ENCODE results near the gene RFC2. TPM values are rescaled to one million over a fixed set of nuclear protein-coding genes. Genes with fewer than 3 reads are reported as not detected.

The RFC2 gene
- total and polyA plus RNA-seq, 2 of the 8 experiments (the other 6 are each of a cell fraction or from before 2014, with no cell fraction given): 52.9 to 85.4 TPM

DNA sequence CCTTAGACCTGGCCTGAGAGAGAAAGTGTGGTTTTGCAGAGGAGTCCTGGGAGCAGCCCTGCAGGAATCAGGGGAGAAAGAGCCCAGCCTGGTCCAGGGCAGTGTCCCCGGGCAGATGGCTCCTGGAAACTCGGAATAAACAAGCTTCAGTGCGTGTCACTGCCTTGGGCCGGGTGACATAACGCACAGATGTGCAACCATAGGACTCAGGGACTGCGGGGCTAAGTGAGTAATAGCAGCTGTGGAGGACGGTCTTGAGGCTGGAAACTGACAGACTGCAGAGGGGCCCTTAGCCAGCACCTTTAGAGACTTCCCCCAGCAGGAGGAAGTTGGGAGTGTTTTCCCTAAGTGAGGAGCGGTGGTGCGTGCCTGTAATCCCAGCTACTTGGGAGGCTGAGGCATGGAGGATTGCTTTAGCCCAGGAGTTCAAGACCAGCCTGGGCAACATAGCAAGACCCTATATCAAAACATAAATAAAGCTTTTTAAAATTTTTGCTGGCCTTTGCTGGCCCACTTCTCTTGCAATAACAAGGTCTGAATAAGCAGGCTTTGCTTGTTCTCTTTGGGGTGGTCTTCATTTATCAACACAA, 29.8 kb upstream of the RFC2 start:
- H2BK15ac ChIP-seq (ENCODE audit: low read length): no peak overlapping the region
- TF ChIP-seq POLR2AphosphoS5 (IDR thresholded peaks at IDR 0.05; ENCODE audit: low read depth, low read length): no peak
- TF ChIP-seq TBP (IDR thresholded peaks at IDR 0.05; ENCODE audit: low read depth, low read length): no peak
- no peak for TF ChIP-seq NRF1 (IDR thresholded peaks at IDR 0.05; ENCODE audit: low read depth, low read length)
- TF ChIP-seq, protein P1, sequence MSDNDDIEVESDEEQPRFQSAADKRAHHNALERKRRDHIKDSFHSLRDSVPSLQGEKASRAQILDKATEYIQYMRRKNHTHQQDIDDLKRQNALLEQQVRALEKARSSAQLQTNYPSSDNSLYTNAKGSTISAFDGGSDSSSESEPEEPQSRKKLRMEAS (IDR thresholded peaks at IDR 0.05): no peak
- TF ChIP-seq GTF2F1 (IDR thresholded peaks at IDR 0.05; ENCODE audit: borderline replicate concordance, low read depth, low read length): no peak
- TF ChIP-seq ASH2L (IDR thresholded peaks at IDR 0.05; ENCODE audit: low read length): no peak
- no peak for TF ChIP-seq HDAC6 (IDR thresholded peaks at IDR 0.05; ENCODE audit: low read depth, low read length)

More for the DNA sequence above, 29.8 kb upstream of the RFC2 start:
- POLR2A ChIA-PET (ENCODE audit: partially characterized antibody): interaction anchor here (1.2 to 4.4 kb wide), 3 partner anchors 8 to 14 kb away, joined by 3 to 32 read pairs (median 7); no protein-coding TSS in a partner anchor
- Histone ChIP-seq H3K4me1 (replicated peaks in 1 of 4; ENCODE audit: control insufficient read depth in 3 of 4, insufficient read depth in 4 of 4, low read length in 3 of 4) (peaks cover 4 to 35% (median 16%) of the 10 kb centered on the region in 4 experiments), H2BK12ac (ENCODE audit: low read depth, low read length) (peak overlapping the region; percentile 80; the same call in 1 of the 2 replicates), H3K56ac (replicated peaks; ENCODE audit: insufficient read length, low read depth, low read length) (no peak overlapping the region), H3K9me3 (ENCODE audit: insufficient read depth in 2 of 2, low read depth in 1 of 2, low read length in 1 of 2) (no peaks in the 10 kb centered on the region), H2AK5ac (ENCODE audit: low read depth, low read length) (0 out of 2 replicates have a peak overlapping the region, but pooled peaks have one; percentile 82), H3K23ac (ENCODE audit: insufficient read length) (no peak overlapping the region), H4K20me1 (replicated peaks in 1 of 2; ENCODE audit: control insufficient read depth in 1 of 2, insufficient read depth in 2 of 2, low read length in 2 of 2) (no peaks in the 10 kb centered on the region), H2BK120ac (replicated peaks; ENCODE audit: low read depth, low read length) (no peak overlapping the region), H4K5ac (ENCODE audit: insufficient read length, low read depth, low read length) (no peak overlapping the region), H3K23me2 (ENCODE audit: low read depth, low read length) (peaks cover 5% of the 10 kb centered on the region; the same call in 1 of the 2 replicates), H3K27ac (ENCODE audit: low read depth, low read length) (no peak overlapping the region), H2BK20ac (ENCODE audit: low read length) (peak overlapping the region; percentile 61; the same call in 1 of the 2 replicates), H2AFZ (ENCODE audit: low read length) (no peak overlapping the region), H3K18ac (ENCODE audit: extremely low read depth, low read length) (no peak overlapping the region), H4K8ac (ENCODE audit: extremely low read depth, insufficient read depth, low read length) (no peak overlapping the region), H3K27me3 (replicated peaks in 1 of 4; ENCODE audit: control insufficient read depth in 3 of 4, extremely low read depth in 1 of 4, insufficient read depth in 3 of 4, low read length in 3 of 4) (peaks cover 0 to 4% (median 0%) of the 10 kb centered on the region in 4 experiments; a peak in 3 of 7 replicates), H4K91ac (replicated peaks; ENCODE audit: insufficient read length, low read length) (no peak overlapping the region), H3K36me3 (ENCODE audit: control insufficient read depth in 2 of 4, insufficient read depth in 4 of 4, low read length in 3 of 4) (no peaks in the 10 kb centered on the region), H3K79me2 (ENCODE audit: control insufficient read depth in 1 of 2, insufficient read depth in 2 of 2, low read length in 2 of 2) (no peaks in the 10 kb centered on the region), H2BK5ac (ENCODE audit: low read depth, low read length) (no peak overlapping the region), H3K14ac (ENCODE audit: insufficient read length) (no peak overlapping the region), H3K9ac (replicated peaks in 1 of 4; ENCODE audit: extremely low read depth in 1 of 4, low read depth in 3 of 4, low read length in 3 of 4) (no peak overlapping the region), H3K79me1 (ENCODE audit: low read depth, low read length) (no peaks in the 10 kb centered on the region), H3K4me2 (ENCODE audit: insufficient read depth in 1 of 2, low read depth in 2 of 2, low read length in 2 of 2) (no peak overlapping the region), H3K4ac (replicated peaks; ENCODE audit: insufficient read length, low read depth, low read length) (peak overlapping the region; percentile 21), H3K4me3 (ENCODE audit: extremely low read depth in 1 of 4, insufficient read depth in 2 of 4, low read depth in 3 of 4, low read length in 4 of 4) (no peak overlapping the region)
- no peak for FAIRE-seq
- no peak for DNase-seq (ENCODE audit: low read depth in 1 of 2, low spot score in 2 of 2)
- WGBS, 2 experiments (ENCODE audit: extremely low coverage in 1 of 2, insufficient coverage in 1 of 2, insufficient read length in 1 of 2, insufficient replicate concordance in 2 of 2, low coverage in 1 of 2, low lambda C conversion rate in 2 of 2, missing lambda C conversion rate in 1 of 2): 91% methylated on average over 9 of the region's 9 CpGs; no CpG with 5 or more reads in 1 of the 2 experiments
- CTCF ChIA-PET (ENCODE audit: partially characterized antibody): interaction anchor here (0.7 to 6.4 kb wide), 8 partner anchors 9 to 122 kb away, joined by 3 to 47 read pairs (median 6); no protein-coding TSS in a partner anchor

All from H1 (cell line).